Activated naive CD8-positive, alpha-beta T cell (primary cell): Measurements from ENCODE around the gene PCSK4.
"Not testable (repeated sequence)": the region's sequence is repeated elsewhere in the genome, so short reads cannot be mapped to it uniquely, and the experiment has no call there.

Experiments
- H3K27ac Mint-ChIP-seq: one replicate; pipeline ENCODE4 v1.8.0; 2021; ENCODE audit warnings: mixed read lengths
- H3K27me3 Mint-ChIP-seq: one replicate; pipeline ENCODE4 v1.8.0; 2021; ENCODE audit warnings: mixed read lengths
- H3K36me3 Mint-ChIP-seq: one replicate; pipeline ENCODE4 v1.8.0; 2021; ENCODE audit warnings: mixed read lengths
- H3K4me1 Mint-ChIP-seq: one replicate; pipeline ENCODE4 v1.8.0; 2021; ENCODE audit warnings: low read depth, mixed read lengths
- H3K4me3 Mint-ChIP-seq: one replicate; pipeline ENCODE4 v1.8.0; 2021; ENCODE audit warnings: mild to moderate bottlenecking, mixed read lengths
- H3K9me3 Mint-ChIP-seq: one replicate; pipeline ENCODE4 v1.8.0; 2021; ENCODE audit warnings: low read depth, mixed read lengths

Gene PCSK4

DNA sequence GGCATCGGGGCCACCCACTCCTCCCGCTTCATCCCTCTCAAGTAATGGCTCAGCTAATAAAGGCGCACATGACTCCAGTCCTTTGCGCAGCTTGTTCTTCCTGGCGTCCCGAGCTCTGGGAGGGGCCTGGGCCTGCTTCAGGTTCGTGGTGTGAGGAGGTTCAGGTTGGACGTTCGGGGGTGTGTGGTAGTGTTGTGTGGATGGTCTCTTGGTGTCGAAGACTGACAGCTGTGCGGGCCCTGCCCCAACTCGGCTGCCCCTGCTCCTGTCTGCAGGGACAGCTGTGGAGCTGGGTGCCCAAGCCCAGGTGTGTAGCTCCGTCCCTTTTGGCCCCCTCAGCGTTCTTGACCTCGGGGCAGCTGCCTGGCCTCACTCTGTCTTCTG is 49.7 kb downstream of the PCSK4 start:
- H3K9me3 Mint-ChIP-seq, result no peaks in the 10 kb centered on the region
- peaks cover 28% of the 10 kb centered on the region for H3K4me1 Mint-ChIP-seq
- no peaks in the 10 kb centered on the region for H3K36me3 Mint-ChIP-seq
- H3K4me3 Mint-ChIP-seq, result peak overlapping the region; percentile 95
- H3K27me3 Mint-ChIP-seq, result no peaks in the 10 kb centered on the region
- peak overlapping the region; percentile 80 for H3K27ac Mint-ChIP-seq

DNA sequence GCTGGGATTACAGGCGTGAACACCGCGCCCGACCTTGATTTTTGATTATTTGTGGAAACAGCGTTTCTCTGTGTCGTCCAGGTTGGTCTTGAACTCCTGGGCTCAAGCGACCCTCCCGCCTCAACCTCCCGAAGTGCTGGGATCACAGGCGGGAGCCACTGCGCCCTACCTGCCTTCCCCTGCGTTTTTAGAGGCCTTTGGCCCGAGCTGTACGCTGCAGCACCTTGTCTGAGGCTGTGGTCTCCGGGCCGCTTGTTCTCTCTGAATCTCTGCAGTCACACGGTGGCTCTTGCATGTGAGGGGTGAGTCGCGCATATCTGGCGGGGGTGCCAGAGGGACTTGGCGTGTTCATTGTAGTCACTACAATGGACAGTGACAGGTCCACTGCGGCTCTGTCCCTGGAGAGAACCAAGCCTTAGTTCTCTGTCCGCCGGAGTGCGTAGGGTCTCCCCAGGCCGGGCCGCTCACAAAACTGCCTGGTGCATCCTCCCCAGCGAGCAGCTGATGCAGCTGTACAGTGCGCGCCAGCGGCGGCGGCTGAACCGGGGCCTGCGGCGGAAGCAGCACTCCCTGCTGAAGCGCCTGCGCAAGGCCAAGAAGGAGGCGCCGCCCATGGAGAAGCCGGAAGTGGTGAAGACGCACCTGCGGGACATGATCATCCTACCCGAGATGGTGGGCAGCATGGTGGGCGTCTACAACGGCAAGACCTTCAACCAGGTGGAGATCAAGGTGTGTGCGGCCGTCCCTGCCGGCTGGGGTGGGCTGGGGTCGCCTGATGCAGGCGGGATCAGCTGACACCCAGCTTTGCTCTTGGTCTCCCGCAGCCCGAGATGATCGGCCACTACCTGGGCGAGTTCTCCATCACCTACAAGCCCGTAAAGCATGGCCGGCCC is 50.4 kb downstream of the PCSK4 start:
- H3K36me3 Mint-ChIP-seq, H3K27me3 Mint-ChIP-seq: not testable (repeated sequence)
- H3K4me3 Mint-ChIP-seq, result peak overlapping the region; percentile 95

DNA sequence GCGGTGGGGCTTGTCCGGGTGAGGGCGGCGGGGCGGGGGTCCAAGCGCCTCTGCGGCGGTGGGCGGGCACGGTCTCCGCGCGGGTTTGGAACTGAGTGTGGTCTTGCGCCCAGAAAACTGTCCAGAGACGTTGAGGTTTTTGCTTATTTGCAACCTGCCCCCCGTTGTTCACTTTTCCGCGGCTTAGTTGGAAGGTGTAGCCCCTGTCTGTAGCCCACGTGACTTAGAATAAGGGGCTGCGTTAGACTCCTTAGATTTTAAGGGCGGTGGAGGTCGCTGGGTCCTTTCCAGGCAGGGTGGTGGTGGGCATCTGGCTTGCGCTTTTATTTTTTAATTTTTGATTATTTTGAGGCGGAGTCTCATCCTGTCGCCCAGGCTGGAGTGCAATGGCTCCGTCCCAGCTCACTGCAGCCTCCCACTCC is 51.2 kb downstream of the PCSK4 start:
- Mint-ChIP-seq H3K27me3 (no peaks in the 10 kb centered on the region), H3K4me3 (peak overlapping the region; percentile 95), H3K27ac (peak overlapping the region; percentile 88), H3K9me3 (no peaks in the 10 kb centered on the region), H3K36me3 (no peaks in the 10 kb centered on the region), H3K4me1 (peaks cover 23% of the 10 kb centered on the region)

More for the DNA sequence above, 50.4 kb downstream of the PCSK4 start:
- peak overlapping the region; percentile 88 for H3K27ac Mint-ChIP-seq
- H3K4me1 Mint-ChIP-seq, result peaks cover 27% of the 10 kb centered on the region
- H3K9me3 Mint-ChIP-seq, result not testable (repeated sequence)

DNA sequence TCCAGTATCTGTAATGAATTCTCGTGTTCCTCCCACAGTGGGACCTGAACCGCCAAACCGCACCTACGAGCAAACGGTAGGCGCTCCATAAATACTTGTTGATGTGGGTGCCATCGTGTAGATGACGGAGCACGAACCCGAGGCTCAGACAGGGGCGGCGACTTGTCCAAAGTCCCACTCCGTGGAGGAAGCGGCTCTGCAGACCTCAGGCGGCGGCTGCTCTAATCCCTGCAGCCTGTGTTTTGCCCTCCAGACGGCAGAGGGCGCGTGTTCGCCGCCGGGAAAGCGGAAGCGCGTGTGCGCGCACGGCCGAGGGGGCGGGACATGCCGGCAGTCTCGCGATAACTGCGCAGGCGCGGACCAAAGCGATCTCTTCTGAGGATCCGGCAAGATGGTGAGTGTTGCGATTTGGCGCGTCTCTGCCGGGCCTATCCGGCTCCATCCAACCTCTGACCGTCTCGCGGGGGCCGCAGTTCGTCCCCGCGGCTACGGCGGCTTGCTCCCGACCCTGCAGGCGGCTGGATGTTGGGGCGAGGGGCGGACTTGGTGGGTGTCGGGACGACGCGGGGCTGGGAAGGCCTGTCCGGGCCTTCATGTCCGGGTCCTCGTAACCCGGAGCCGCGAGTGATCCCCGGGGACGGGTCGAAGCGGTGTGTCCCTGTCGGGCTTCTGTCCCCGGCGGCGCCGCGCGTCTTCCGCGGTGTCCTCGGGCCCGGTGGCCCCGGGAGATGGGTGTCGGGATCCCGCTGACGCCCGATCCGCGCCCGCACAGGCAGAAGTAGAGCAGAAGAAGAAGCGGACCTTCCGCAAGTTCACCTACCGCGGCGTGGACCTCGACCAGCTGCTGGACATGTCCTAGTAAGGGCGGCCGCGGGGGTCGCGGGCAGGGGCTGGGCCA is 51.9 kb downstream of the PCSK4 start, which contains the start of gene RPS15:
Gene RPS15 (plus strand): TSS at position 362 of the 898 bp plus-strand sequence. CDS start 30 bp downstream, at position 392.
- Mint-ChIP-seq H3K9me3 (no peaks in the 10 kb centered on the region), H3K27me3 (no peaks in the 10 kb centered on the region), H3K4me3 (peak within 1 kb of the TSS; percentile 95), H3K4me1 (peaks cover 23% of the 10 kb centered on the region), H3K27ac (peak within 1 kb of the TSS; percentile 99), H3K36me3 (no peaks in the 10 kb centered on the region)

DNA sequence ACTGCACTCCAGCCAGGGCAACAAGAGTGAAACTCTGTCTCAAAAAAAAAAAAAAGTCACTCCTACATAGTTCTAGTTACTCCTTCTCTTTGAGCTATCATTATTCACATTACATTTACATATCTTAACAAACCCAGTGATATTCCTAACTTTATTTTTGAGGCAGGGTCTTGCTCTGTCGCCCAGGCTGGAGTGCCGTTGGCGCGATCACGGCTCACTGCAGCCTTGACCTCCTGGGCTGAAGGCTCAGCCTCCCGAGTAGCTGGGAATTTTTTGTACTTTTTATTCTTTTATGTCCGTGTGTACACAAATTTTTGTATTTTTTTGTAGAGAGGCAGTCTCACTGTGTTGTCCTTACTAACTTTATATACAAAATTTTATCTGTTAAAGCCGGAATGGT is 52.5 kb downstream of the PCSK4 start:
- H3K4me3 Mint-ChIP-seq, result peak overlapping the region; percentile 95

DNA sequence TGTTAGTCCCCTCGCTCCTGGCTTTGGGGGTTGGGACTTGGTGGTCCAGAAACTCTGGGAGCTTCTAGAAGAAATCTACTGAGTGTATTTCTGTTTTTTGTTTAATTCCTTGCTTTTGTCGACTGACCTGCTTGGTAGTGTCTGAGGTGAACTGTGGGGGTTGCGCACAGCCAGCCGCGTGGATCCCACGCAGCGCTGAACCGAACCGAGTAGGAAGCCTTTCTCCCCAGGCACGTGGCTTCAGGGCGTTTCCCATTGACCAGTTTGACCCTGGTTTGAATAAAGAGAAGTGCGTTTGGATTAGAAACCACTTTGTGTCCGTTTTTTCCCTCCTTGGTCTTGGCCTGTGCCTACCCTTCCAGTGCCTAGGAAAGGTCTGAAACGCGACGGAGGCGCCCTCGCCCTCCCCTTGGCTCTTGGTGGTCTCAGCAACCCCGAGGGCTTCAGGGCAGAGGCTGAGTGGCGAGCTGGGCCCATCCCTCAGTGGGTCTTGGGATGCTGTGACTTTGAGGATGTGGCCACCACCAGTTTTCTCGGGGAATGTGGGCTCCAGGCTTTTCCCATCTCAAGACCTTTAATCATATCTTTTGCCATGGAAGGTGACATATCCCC is 54.7 kb downstream of the PCSK4 start:
- peaks cover 10% of the 10 kb centered on the region for H3K4me1 Mint-ChIP-seq
- H3K36me3 Mint-ChIP-seq, result no peaks in the 10 kb centered on the region
- H3K27ac Mint-ChIP-seq, result no peak overlapping the region
- H3K4me3 Mint-ChIP-seq, result no peak overlapping the region
- no peaks in the 10 kb centered on the region for H3K9me3 Mint-ChIP-seq
- no peaks in the 10 kb centered on the region for H3K27me3 Mint-ChIP-seq

More for the DNA sequence above, 52.5 kb downstream of the PCSK4 start:
- Mint-ChIP-seq H3K27me3 (no peaks in the 10 kb centered on the region), H3K4me1 (peaks cover 21% of the 10 kb centered on the region), H3K36me3 (no peaks in the 10 kb centered on the region), H3K27ac (no peak overlapping the region), H3K9me3 (no peaks in the 10 kb centered on the region)

DNA sequence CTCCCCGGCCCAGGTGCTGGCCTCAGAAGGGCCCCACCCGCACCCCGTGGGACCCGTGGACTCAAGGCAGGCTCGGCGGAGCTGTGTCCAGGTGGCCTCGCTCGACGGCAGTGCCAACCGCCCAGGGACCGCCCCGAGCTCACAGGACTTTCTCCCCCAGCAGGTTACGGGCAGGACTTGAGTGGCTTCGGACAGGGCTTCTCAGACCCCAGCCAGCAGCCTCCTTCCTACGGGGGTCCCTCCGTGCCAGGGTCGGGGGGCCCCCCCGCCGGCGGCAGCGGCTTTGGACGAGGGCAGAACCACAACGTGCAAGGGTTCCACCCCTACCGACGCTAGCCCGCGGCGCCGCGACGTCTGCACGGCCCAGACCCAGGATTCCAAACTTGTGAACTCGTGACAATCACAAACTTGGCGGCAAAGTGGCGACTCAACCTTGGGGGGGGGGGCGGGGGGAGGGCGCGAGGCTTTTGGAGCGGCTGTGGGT is 55.5 kb downstream of the PCSK4 start:
- no peak overlapping the region for H3K27ac Mint-ChIP-seq
- H3K4me1 Mint-ChIP-seq, result peaks cover 6% of the 10 kb centered on the region
- H3K9me3 Mint-ChIP-seq, result no peaks in the 10 kb centered on the region
- no peaks in the 10 kb centered on the region for H3K27me3 Mint-ChIP-seq
- H3K4me3 Mint-ChIP-seq, result no peak overlapping the region
- H3K36me3 Mint-ChIP-seq, result no peaks in the 10 kb centered on the region

DNA sequence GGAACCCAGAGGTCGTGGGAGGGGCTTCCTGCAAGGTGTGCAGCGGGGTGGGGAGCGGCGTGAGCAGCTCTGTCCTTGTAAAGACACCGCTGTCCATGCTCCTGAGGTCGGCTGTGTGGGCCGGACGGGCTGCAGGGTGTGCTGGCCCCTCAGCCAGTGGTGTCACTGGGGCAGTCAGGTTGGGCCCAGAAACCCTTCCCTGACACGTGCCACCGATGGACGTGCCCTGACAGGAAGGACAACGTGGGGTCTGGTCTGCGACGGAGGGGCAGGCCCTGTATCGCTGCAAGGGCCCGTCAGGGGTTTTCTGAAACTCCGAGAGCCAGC is 56.1 kb downstream of the PCSK4 start:
- peaks cover 6% of the 10 kb centered on the region for H3K4me1 Mint-ChIP-seq
- H3K9me3 Mint-ChIP-seq, result no peaks in the 10 kb centered on the region
- H3K4me3 Mint-ChIP-seq, result no peak overlapping the region
- no peak overlapping the region for H3K27ac Mint-ChIP-seq
- no peaks in the 10 kb centered on the region for H3K27me3 Mint-ChIP-seq
- no peaks in the 10 kb centered on the region for H3K36me3 Mint-ChIP-seq

DNA sequence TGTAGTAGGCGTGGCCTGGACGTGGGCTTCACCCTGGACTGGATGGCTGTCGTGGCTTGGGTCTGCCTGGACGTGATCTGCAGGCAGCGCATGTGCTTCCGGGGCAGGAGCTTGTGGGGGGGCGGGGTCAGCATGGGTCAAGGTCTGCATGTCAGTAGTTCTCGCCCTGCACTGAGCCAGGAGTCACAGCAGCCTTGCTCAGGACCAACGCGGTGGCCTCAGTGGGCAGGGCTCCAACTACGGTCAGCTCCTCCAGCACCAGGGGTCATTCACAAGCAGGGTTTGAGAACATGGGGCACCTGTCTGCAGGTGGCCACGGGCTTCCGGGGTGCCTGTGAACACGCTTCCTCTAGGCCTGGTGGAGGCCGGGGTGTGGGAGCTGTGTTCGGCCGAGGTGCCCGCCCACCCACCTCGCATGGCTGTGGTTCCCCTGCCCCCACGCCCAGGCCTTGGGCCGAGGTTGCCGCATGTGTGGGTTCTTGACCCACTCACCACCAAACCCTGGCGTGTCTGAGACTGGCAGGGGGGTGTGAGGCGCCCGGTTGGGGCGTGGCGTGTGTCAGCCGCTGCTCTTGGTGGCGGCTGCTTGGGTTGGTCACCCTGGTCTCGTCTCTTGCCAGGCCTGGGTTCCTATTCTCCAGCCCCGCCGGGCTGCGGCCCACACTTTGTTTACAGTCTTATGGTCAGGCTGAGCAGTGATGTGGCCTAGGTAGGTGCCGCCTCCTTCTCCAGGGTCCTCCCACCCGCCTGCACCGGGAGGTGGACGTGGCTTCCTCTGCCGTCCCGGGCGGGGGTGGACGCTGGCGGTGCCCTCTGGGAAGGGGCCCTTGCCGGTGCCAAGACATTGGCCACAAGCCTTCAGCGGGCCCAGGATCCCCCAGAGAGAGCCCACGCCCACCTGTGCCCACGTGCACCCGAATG is 56.8 kb downstream of the PCSK4 start:
- H3K4me1 Mint-ChIP-seq, result peaks cover 6% of the 10 kb centered on the region
- H3K36me3 Mint-ChIP-seq, result no peaks in the 10 kb centered on the region
- H3K4me3 Mint-ChIP-seq, result no peak overlapping the region
- H3K27me3 Mint-ChIP-seq, result no peaks in the 10 kb centered on the region
- H3K27ac Mint-ChIP-seq, result no peak overlapping the region
- no peaks in the 10 kb centered on the region for H3K9me3 Mint-ChIP-seq

DNA sequence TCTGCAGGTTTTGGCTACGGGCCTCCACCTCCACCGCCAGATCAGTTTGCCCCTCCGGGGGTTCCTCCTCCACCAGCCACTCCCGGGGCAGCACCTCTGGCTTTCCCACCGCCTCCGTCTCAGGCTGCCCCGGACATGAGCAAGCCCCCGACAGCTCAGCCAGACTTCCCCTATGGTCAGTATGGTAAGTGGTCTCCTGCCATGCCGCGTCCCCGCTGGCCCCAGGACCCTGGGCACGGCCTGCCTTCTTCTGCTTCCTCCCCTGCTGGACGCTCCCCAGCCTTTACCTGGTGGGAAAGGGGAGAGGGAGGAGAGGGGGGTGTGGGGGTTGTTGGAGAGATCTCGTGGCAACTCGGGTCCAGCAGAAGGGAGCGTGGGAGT is 57.7 kb downstream of the PCSK4 start:
- Mint-ChIP-seq H3K4me3 (no peak overlapping the region), H3K4me1 (peaks cover under 1% of the 10 kb centered on the region), H3K36me3 (no peaks in the 10 kb centered on the region), H3K27me3 (no peaks in the 10 kb centered on the region), H3K27ac (no peak overlapping the region), H3K9me3 (no peaks in the 10 kb centered on the region)

DNA sequence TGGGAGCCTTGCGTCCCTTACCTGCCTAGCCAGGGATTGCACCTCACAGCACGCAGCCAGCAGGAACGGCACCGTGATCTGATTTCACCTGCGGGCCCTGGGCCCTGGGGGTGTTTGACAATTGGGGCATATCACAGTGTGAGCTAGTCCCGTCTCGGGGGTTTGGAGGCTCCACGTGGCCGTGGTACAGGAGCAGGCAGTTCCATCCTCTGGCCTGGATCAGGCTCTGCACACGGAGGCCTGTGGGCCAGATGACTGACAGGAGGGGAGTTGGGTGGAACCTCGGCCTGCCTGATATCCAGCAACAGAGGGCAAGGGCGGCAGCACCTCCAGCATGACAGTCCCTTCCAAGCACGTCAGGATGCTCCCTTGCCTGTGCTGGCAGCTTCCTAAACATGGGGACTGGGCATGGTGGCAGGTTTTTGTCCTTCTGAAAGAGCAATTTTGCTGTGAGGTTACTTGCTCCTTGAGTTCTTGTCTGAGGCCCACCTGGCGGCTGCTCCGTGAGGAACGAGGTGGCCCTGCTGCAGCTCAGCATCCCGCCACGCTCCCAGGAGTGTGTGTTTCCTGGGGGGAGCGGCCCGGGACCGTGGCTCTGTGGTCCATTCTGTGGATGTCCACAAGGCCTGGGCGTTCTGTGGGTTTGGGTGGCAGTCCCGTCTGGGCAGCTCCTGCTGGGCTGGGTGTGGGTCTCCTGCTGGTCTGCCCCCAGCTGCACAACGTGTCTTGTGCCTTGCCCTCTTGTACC is 58.2 kb downstream of the PCSK4 start:
- Mint-ChIP-seq H3K9me3 (no peaks in the 10 kb centered on the region), H3K4me3 (no peak overlapping the region), H3K4me1 (no peaks in the 10 kb centered on the region), H3K27ac (no peak overlapping the region), H3K27me3 (no peaks in the 10 kb centered on the region), H3K36me3 (no peaks in the 10 kb centered on the region)
